NCI-H69 (cell line): ENCODE results near the gene CSTB.

ENCODE experiments used
- DNase-seq: peaks from one replicate; lab custom pipeline; 2025; lab: John Stamatoyannopoulos, UW

The CSTB gene

GRCh38 chr21:43731476-43731875 lies 44.6 kb downstream of the CSTB start:
- no peak for DNase-seq

GRCh38 chr21:43728467-43729390 lies 47.4 kb downstream of the CSTB start:
- DNase-seq = peak; percentile 94

- no peak for DNase-seq
Observed at GRCh38 chr21:43728154-43728466, 48.0 kb downstream of the CSTB start.

DNA sequence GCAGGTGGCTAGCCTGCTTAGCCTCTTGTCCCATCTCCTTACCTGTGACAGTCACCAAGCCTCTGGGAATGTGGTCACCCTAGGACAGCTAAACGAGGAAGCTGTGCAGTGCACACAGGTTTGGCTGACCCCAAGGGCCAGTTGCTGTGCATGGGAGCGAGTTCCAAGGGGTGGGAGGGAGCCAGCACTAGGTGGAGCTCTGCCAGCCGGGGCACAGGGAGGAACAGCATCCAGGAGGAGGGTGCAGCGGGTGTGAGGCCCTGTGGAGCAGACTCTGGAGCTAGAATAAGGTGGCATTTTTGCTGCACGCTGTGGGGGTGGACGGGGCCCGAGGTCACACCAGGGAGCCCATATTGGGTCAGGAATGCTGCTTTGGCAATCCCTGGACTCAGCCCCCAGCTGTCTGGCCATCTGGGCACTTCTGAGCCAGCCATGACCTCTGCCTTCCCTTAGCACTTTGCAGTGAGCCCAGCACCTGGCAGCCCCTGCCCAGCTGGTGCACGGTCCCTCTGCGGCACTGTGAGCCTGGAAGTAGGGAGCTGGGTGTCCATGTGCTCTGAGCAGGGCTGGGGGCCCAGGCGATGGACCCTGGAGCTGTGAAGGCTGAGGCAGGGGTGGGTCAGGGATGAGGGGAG lies 48.5 kb downstream of the CSTB start:
- peak; percentile 68 for DNase-seq

DNA sequence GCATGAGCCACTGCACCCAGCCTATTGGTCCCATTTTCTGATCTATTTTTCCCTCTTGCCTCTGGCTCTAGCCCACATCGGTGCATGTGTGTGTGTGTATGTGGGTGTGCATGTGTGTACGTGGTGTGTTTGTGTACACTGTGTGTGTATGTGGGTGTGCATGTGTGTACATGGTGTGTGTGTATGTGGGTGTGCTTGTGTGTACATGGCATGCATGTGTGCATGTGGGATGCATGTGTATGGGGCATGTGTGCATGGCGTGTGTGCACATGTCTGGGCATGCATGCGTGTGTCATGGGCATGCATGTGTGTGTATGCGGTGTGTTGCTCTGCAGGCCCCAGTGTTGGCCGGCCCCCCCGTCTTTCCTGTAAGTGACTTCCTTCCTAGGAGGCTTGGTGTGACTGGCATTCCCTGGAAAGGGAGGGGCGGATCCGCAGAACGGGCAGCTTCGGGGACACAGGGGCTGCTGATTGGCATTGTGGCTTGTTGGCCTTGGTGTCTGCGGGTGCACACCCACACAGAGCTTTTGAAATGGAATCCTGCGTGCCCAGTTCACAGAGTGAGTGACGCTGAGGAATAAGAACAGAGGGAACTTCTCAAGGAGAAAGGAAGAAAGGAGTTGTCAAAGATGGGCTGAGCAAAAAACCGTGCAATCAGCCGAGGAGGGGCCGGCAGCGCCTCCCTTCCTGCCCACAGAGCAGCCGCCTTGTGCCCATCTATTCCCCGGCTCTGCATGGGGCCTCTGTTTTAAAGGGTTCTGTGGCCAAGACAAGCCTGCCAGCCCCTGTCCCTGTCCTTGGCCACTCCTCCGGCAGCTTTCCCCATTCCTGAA lies 49.2 kb downstream of the CSTB start:
- DNase-seq = no peak
